Stimulated activated CD4-positive, alpha-beta T cell treated with anti-CD3 and anti-CD28 coated beads, Interleukin-1b, Interleukin-23, amount 100 ng/mL, for 1 hour (primary cell): ENCODE measurements around the gene DCAF7.

Source experiments
- DNase-seq, 2 donors: peaks; one replicate each; pipeline ENCODE4 v3.0.0-alpha.2; 2020; ENCODE audit warnings: low read depth in 2 of 2

The DCAF7 gene

DNA sequence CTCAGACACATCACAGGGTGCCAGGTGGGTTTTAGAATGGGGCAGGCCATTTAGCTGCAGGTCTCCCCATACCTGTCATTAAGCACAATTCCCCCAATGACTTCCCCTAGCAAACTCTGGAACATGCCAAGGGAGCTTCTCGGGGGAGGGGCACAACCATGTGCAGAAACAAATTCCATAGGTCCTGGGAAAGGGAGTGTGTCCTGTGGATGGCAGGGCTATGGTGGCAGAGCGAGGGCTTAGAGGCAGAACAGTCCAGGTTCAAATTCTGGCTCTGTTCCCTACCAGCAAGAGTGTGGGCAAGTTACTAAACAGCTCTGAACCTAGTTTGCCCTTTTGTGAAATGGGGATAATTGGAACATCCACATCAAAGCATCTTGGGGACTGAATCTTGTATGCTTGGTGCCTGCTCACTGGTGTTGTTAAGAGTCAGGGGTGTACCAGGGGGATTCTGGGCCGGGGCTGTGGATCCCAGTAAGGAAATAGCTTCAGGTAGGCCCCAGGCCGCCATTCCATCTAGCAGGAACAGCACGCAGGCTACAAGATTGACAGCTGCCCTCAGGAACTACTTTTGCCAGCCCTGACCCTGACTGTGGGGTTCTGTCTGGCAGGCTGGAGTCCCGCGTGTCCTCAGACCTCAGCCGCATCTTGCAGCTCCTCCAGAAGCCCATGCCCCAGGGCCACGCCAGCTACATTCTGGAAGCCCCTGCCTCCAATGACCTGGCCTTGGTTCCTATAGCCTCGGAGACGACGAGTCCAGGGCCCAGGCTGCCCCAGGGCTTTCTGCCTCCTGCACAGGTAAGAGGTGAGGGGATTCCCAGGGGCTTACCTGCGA lies 5.6 kb upstream of the DCAF7 start:
- DNase-seq, result no peak

DNA sequence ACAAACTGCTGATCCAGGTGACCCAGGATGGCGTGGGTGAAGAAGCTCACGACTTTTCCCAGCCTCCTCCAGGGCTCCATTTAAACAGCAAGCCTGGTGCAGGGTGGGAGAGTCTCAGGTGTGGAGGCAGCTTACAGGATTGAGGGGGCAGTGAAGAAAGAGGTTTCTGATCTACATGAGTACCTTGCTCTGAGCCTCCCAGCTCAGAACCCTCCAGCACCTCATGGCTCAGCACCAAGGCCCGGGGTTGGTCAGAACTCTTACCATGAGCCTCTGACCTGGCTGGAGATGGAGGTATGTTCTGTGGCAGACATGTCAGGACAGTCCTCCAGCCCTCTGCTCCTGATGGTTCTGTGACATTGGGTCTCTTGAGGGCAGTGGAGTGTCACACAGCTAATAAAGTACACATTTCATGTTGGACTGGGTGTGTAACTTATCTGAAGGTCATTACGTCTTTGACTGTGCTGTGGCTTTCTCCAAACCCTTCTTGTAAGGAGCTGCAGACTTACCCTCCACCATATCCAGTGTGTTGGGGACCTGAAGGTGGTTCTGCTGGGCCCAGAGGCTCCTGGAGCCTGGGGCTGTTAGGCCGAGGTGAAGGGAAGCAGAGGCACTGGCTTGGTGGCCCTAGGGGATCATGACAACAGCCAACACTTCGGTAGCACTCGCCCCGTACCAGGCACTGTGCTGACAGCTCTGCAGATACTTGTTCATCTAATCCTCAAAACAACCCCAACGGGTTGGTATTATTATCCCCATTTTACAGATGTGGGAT lies 3.8 kb upstream of the DCAF7 start:
- no peak for DNase-seq

DNA sequence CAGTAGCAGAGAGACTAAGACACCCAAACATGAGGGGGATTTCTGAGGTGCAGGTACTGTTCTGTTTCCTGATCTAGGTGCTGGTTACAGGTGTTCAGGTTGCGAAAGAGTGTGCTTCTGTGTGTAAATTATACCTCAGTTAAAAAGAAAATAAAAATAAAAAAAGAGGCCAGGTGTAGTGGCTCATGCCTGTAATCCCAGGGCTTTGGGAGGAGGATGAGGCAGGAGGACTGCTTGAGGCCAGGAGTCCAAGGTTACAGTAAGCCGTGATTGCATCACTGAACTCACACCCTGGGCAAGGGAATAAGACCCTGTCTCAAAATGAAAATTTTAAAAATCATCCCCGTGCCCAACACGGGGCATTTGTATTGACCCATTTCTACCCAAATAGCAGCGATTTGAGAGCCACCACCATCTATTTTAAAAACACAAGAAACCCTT lies 3.2 kb upstream of the DCAF7 start:
- no peak for DNase-seq

DNA sequence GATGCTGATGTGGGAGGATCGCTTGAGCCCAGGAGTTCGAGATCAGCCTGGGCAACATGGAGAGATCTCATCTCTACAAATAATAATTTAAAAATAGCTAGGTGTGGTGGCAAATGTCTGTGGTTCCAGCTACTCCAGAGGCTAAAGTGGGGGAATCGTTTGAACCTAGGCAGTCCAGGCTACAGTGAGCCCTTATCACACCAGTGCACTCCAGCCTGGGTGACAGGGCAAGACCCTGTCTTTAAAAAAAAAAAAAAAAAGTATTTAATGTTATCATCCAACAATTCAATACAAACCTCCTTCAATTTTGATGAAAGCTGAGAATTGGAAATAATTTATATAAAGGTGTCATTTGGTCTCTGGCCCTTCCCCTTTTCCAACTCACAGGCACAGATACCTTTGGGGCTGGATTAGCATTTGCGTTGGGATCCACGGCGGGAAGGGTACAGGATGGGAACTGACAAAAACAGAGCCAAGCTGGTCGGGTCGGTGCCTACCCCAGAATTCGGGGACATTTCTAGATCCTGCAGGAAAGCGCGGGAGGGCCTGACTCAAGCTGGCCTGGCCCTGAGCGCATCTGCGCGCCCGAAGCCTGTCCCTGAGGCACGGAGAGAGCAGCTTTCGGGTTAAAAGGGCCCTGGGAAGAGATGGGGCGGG lies 860 bp upstream of the DCAF7 start:
- no peak for DNase-seq

DNA sequence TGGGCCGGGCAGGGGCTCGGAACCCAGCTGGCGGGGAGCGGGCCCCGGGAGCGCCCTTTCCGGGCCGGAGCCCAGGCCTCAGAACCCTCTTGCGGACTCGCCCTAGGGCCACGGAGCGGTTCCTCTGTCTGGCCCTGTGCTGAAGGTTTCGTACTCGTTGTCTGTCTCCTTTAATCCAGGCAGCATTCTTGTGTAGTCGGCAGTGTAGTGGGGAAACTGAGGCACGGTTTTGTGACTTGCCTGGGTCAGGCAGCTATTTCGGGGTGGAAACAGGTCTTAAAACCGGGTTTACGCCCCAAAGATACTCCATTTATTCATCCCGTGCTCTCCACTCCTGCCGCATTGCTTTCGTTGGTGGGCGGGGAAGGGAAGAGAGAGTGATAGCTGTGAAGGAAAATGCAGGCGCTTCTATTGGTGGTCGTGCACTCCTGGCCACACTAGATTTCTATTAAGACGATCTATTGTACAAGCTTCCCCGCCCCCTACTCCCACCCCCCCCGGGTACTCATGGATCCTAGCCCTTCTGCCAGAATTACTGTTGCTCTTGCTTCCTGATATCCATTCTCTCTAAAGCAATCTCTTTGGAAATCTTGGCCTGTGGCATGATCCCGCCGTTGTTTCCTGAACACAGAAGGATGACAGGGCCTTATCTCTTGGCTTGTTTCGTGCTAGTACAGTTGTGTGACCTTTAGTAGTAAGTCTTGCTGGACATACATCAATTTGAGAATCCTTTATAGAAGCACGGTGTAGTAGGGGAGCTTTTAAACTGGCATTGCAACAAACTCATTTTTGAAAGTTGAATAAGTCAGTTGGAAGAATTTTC lies 751 bp downstream of the DCAF7 start:
- DNase-seq, result no peak

- DNase-seq, result no peak
These were observed 1.9 kb downstream of the DCAF7 start for GRCh38 chr17:63552211-63552610.

GRCh38 chr17:63555500-63556156 lies 5.4 kb downstream of the DCAF7 start:
- no peak for DNase-seq

GRCh38 chr17:63557416-63557815 lies 7.1 kb downstream of the DCAF7 start:
- DNase-seq, result no peak

DNA sequence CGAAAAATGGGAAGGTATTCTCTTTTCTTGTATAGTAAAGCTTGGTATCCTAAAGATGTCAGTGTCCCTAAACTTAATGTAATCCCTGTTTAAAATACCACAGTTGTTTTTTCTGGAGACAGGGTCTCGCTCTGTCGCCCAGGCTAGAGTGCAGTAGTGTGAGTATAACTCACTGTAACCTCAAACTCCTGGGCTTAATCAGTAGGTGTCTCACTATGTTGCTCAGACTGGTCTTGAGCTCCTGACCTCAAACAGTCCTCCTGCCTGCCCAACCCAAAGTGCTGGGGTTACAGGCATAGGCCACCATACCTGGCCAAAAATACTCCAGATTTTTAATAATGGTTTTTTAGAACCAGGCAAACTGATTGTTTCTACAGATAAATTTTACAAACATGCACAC lies 8.2 kb downstream of the DCAF7 start:
- no peak for DNase-seq

DNA sequence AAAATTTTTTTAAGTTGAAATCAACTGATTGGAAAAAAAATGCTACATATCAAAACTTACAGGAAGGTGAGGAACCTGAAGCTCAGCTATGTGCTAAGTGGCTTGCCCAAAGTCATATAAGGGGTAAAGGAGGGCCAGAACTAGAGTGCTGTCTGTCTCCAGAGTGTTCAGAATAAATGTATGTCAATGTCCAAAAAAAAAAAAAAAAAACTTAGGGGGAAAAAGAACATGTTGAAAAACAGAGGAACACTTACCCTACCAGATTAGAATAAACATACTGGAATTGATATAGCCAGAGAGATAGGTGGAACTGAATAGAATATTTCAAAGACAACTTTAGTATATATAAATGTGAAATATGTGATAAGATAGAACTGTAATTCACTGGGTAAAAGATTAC lies 11.5 kb downstream of the DCAF7 start:
- DNase-seq, result no peak

GRCh38 chr17:63563339-63563738 lies 13.1 kb downstream of the DCAF7 start:
- DNase-seq, result no peak

DNA sequence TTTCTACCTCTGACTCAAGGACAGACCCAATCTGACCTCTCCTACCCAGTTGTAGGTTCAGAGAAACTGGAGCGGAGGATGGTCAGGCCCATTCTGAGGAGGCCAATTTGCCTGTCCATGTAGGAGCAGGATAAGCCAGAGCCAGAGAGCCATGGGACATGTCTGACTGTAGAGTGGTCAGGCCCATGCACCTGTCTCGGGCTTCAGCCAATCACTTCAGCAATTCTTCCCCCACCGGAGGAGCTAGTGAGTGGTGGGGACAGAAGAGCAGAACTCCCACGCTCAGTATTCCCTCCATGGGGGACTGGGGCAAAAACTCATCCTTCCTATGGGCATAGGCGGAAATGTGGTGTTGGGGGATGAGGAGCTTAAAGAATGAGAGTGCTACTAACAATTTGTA lies 14.3 kb downstream of the DCAF7 start:
- DNase-seq, result no peak

DNA sequence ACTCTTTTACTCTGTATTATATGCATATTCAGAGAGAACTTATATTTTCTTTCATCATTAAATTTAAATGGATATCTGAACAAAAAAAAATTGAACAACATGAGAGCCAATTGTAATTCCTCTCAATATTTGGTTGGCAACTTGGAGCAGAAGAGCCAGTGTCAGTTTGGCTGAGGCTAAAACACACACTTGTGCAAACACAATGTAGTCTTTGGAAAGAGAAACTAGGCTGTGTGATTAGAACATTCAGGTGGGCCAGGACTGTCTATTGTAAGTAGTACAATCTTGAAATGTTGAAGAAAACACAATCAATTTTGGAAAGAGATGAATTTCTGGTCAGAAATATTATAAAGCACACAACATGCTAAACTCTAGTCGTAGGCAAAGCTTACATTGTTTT lies 17.0 kb downstream of the DCAF7 start:
- DNase-seq, result no peak

DNA sequence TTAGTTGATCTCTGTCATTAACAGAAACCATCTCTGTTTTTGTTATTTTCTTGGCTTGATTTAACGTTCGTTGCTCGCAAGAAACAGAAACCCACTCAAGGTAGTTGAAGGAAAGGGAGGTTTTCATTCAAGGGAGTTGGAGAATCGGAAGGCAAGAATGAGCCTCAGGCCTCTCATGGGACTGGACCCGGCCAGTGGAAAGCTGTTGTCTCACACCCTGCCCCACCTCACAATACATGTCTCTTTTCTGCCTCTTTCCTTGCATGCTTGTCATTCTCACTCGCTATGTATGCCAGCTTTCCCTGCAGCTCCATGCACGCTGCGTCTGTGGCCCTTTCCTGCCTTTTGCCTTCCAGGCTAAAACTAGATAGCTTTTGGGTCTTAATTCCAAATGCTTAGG lies 18.3 kb downstream of the DCAF7 start:
- no peak for DNase-seq

GRCh38 chr17:63571632-63572310 lies 21.5 kb downstream of the DCAF7 start:
- DNase-seq, result no peak

DNA sequence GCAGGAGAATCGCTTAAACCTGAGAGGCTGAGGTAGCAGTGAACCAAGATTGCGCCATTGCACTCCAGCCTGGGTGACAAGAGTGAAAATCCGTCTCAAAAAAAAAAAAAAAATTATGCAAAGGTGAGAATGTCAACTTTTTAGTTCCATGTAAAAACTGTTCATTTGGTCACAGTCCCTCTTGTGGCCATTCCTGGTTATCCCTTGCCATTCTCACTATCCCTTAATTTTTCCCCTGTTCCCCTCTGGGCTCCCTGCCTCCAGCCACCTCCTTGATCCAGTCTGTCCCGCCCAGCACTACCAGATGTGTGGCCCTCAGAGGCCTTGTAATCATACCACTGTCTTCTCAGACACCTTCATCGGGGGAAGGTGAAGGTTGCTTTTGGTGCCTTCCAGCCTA lies 23.4 kb downstream of the DCAF7 start:
- DNase-seq, result no peak

DNA sequence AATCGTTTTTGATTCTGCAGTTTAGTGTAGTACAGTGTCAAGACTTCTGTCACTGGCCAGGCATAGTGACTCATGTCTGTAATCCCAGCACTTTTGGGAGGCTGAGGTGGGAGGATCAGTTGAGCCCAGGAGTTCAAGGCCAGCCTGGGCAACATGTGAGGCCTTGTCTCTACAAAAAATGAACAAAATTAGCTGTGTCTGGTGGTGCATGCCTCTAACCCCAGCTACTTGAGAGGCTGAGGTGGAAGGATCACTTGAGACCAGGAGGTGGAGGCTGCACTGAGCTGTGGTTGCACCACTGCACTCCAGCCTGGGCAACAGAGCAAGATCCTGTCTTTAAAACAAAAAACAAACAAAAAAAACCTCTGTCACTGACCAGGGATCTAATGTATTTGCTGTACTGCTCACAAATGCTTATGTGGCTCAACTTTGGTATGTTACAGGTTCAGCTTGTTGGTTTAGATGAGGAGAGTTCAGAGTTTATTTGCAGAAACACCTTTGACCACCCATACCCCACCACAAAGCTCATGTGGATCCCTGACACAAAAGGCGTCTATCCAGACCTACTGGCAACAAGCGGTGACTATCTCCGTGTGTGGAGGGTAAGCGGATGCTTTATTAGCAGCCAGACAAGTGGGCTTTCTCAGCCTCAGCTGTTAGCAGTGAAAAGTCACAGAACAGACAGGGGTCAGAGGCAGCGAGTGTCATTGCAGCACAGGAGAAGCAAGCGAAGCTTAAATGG lies 27.9 kb downstream of the DCAF7 start:
- no peak for DNase-seq

DNA sequence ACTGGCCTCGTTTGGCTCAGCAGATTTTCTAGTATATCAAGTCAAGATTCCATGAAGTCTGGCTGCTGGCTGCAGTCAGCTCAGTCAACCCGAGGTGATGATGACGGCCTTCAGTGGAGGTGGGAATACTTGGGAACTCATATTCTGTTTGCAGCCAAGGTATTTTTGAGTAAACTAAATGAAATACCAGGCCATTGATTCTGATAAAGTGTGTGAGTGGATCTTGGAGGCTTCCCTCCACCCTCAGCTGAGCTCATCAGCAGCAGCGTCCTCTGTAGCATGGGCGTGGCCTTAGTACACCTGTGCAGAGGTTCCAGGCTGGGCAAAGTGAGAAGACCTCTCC lies 28.5 kb downstream of the DCAF7 start:
- no peak for DNase-seq

- DNase-seq, result no peak
These were observed 29.4 kb downstream of the DCAF7 start for GRCh38 chr17:63579633-63580032.

- no peak for DNase-seq
These were observed 37.5 kb downstream of the DCAF7 start for GRCh38 chr17:63587770-63588169.
